B cell (primary cell): Measurements from ENCODE around the gene ZNF280D. TPM values are rescaled to one million over a fixed set of nuclear protein-coding genes. Genes with fewer than 3 reads are reported as not detected.

Experiments
- ATAC-seq: fragments of 200-7000 bp; cut with Tn5 transposase; one replicate; pipeline ENCODE4 v1.10.0; 2021; ENCODE audit warnings: low read depth, mild to moderate bottlenecking, moderate number of reproducible peaks, moderate library complexity
- CTCF ChIA-PET: fragments of 350-600 bp; sonication (Branson Sonifier 250); formaldehyde crosslinking; loops from one replicate; lab custom pipeline; 2021; ENCODE audit warnings: antibody characterized with exemption, inconsistent platforms; lab: Charles Lee
- POLR2A ChIA-PET: fragments of 350-600 bp; sonication (Branson Sonifier 250); formaldehyde crosslinking; loops from one replicate; lab custom pipeline; 2021; ENCODE audit warnings: antibody characterized with exemption; lab: Charles Lee
- DNase-seq: peaks from one replicate; pipeline ENCODE4 v3.0.0; 2013
- H2AFZ ChIP-seq: 2 replicates; pipeline ENCODE4 v1.6.1; 2012; ENCODE audit warnings: mild to moderate bottlenecking, low read depth, low read length; ENCODE audit not compliant: insufficient read depth, poor library complexity, severe bottlenecking
- H3K27ac ChIP-seq, 2 donors: 1 replicate in 1 of 2; 2 replicates in 1 of 2; pipeline ENCODE4 v1.5.1; 2012 to 2013; ENCODE audit warnings: low read length in 2 of 2, mild to moderate bottlenecking in 2 of 2, moderate library complexity in 1 of 2
- H3K27me3 ChIP-seq, 4 experiments: fragments of 200-600 bp in 1 of 4; sonication (generic) in 1 of 4; replicated peaks in 1 of 4; 1 replicate in 2 of 4; 2 replicates in 2 of 4; pipeline versions ENCODE4 v1.6.1 to v1.7.0; 2013 to 2016; ENCODE audit warnings: low read length in 3 of 4, mild to moderate bottlenecking in 2 of 4, mixed read lengths in 1 of 4, moderate library complexity in 1 of 4; ENCODE audit not compliant: insufficient read depth in 4 of 4, control insufficient read depth in 3 of 4; ENCODE audit errors: control extremely low read depth in 1 of 4
- H3K36me3 ChIP-seq, 2 experiments: replicated peaks in 1 of 2; 1 replicate in 1 of 2; 2 replicates in 1 of 2; pipeline versions ENCODE4 v1.6.1 to v1.7.1; 2013; ENCODE audit warnings: low read length in 1 of 2; ENCODE audit not compliant: insufficient read depth in 2 of 2, control insufficient read depth in 1 of 2; ENCODE audit errors: control extremely low read depth in 1 of 2, extremely low read depth in 1 of 2
- H3K4me1 ChIP-seq, 2 donors: fragments of 200-600 bp in 1 of 2; sonication (generic) in 1 of 2; 1 replicate in 1 of 2; 2 replicates in 1 of 2; pipeline versions ENCODE4 v1.5.1 to v1.6.1; 2013 to 2017; ENCODE audit warnings: low read length in 2 of 2; ENCODE audit not compliant: control insufficient read depth in 2 of 2, insufficient read depth in 2 of 2
- H3K4me2 ChIP-seq: replicated peaks from 2 replicates; pipeline ENCODE3; 2012; ENCODE audit warnings: mild to moderate bottlenecking, low read depth, low read length; ENCODE audit not compliant: poor library complexity, severe bottlenecking
- H3K4me3 ChIP-seq, 5 experiments: fragments of 200-600 bp in 1 of 5; sonication (generic) in 1 of 5; 1 replicate in 3 of 5; 2 replicates in 2 of 5; pipeline versions ENCODE4 v1.5.1 to v1.7.0; 2011 to 2016; ENCODE audit warnings: low read length in 4 of 5, mild to moderate bottlenecking in 4 of 5, low read depth in 2 of 5, control low read depth in 1 of 5, moderate library complexity in 1 of 5; ENCODE audit not compliant: insufficient read depth in 1 of 5; ENCODE audit errors: control extremely low read depth in 1 of 5, extremely low read depth in 1 of 5
- H3K79me2 ChIP-seq: fragments of 200-600 bp; sonication (generic); one replicate; pipeline ENCODE4 v1.6.0; 2016; ENCODE audit warnings: low read length; ENCODE audit not compliant: control insufficient read depth, insufficient read depth
- H3K9ac ChIP-seq: fragments of 200-600 bp; sonication (generic); 2 replicates; pipeline ENCODE4 v1.6.1; 2017; ENCODE audit warnings: mild to moderate bottlenecking, low read length, moderate library complexity
- H3K9me3 ChIP-seq, 3 donors: one replicate each; pipeline versions ENCODE4 v1.6.1 to v1.7.1; 2013; ENCODE audit warnings: low read length in 2 of 3; ENCODE audit not compliant: control insufficient read depth in 2 of 3, insufficient read depth in 1 of 3; ENCODE audit errors: control extremely low read depth in 1 of 3
- H4K20me1 ChIP-seq: 2 replicates; pipeline ENCODE4 v1.6.0; 2012; ENCODE audit warnings: mild to moderate bottlenecking, low read length; ENCODE audit not compliant: insufficient read depth, control insufficient read depth, poor library complexity, severe bottlenecking
- H3K27ac Mint-ChIP-seq: one replicate; pipeline ENCODE4 v1.8.0; 2021; ENCODE audit warnings: mixed read lengths
- H3K27me3 Mint-ChIP-seq: one replicate; pipeline ENCODE4 v1.8.0; 2021; ENCODE audit warnings: mixed read lengths
- H3K4me1 Mint-ChIP-seq: one replicate; pipeline ENCODE4 v1.8.0; 2021; ENCODE audit warnings: mixed read lengths
- H3K4me3 Mint-ChIP-seq: one replicate; pipeline ENCODE4 v1.8.0; 2021; ENCODE audit warnings: mixed read lengths
- H3K9me3 Mint-ChIP-seq: one replicate; pipeline ENCODE4 v1.8.0; 2022; ENCODE audit warnings: mixed read lengths; ENCODE audit not compliant: insufficient read depth
- EZH2 ChIP-seq: IDR thresholded peaks from 2 replicates; pipeline ENCODE4 v1.6.1; 2012; ENCODE audit warnings: borderline replicate concordance, low read depth, mild to moderate bottlenecking, moderate library complexity, low read length; ENCODE audit not compliant: insufficient read depth, poor library complexity, severe bottlenecking
- WGBS: methylation state at CpG from one replicate; pipeline ENCODE4 v1.1.5; 2013; ENCODE audit warnings: missing lambda C conversion rate; ENCODE audit not compliant: insufficient coverage; 5-methylcytosine and 5-hydroxymethylcytosine counted together
- intact Hi-C: fragments of 100-400 bp; cut with micrococcal nuclease; formaldehyde crosslinking; loops from one replicate; pipeline ENCODE4 v1.10.0; 2022
- polyA plus RNA-seq: library from polyadenylated mRNA; depleted of rRNA; stranded (reverse); fragments of >200 nt; gene quantifications from 2 replicates; pipeline ENCODE4 v1.2.3, GENCODE V29; 2012
- total RNA-seq, 2 donors: library from RNA; stranded (reverse); fragments of 120-200 nt in 1 of 2; gene quantifications; 1 replicate in 1 of 2; 2 replicates in 1 of 2; pipeline versions ENCODE4 v1.2.3 to v1.2.4, GENCODE V29; 2013 to 2022
- TF ChIP-seq, protein P1 (sequence below): fragments of 200-600 bp; IDR thresholded peaks from one replicate; pipeline ENCODE4 v1.8.0; 2022; ENCODE audit warnings: antibody characterized with exemption, mild to moderate bottlenecking

ZNF280D gene
- total and polyA plus RNA-seq, 2 donors (not counting 1 experiment from before 2014, with no cell fraction given) = 14.7 to 68.3 TPM

DNA sequence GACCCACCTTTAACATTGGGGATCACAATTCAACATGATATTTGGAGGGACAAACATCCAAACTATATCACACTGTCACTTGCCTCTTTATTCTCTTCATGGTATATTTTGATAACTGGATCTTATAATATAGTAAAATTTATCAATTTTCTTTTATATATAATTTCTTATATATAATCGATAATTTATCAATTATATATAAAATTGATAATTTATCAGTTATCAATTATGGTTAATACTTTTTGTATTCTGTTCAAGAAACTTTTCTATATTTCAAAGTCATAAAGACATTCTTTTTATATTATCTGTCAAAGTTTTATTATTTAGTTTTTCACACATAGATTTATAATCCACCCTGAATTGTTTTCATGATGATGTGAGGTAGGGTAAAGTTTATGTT, 132.9 kb downstream of the ZNF280D start:
- Histone ChIP-seq H3K79me2 (no peaks in the 10 kb centered on the region), H3K27ac (no peak overlapping the region), H4K20me1 (no peaks in the 10 kb centered on the region), H2AFZ (no peak overlapping the region), H3K4me1 (no peaks in the 10 kb centered on the region), H3K4me2 (no peak overlapping the region), H3K36me3 (no peaks in the 10 kb centered on the region), H3K4me3 (no peak overlapping the region), H3K9ac (no peak overlapping the region), H3K9me3 (peaks cover 4 to 21% (median 18%) of the 10 kb centered on the region in 3 donors), H3K27me3 (no peaks in the 10 kb centered on the region)
- no peak overlapping the region for H3K27ac Mint-ChIP-seq
- no peaks in the 10 kb centered on the region for H3K4me1 Mint-ChIP-seq
- CTCF ChIA-PET = no interaction called here
- no peak overlapping the region for H3K4me3 Mint-ChIP-seq
- peaks cover 10% of the 10 kb centered on the region for H3K9me3 Mint-ChIP-seq
- POLR2A ChIA-PET = interaction anchor here (0.5 kb wide), 1 partner anchor 95 kb away, joined by 6 read pairs; no protein-coding TSS in a partner anchor
- TF ChIP-seq, protein P1, sequence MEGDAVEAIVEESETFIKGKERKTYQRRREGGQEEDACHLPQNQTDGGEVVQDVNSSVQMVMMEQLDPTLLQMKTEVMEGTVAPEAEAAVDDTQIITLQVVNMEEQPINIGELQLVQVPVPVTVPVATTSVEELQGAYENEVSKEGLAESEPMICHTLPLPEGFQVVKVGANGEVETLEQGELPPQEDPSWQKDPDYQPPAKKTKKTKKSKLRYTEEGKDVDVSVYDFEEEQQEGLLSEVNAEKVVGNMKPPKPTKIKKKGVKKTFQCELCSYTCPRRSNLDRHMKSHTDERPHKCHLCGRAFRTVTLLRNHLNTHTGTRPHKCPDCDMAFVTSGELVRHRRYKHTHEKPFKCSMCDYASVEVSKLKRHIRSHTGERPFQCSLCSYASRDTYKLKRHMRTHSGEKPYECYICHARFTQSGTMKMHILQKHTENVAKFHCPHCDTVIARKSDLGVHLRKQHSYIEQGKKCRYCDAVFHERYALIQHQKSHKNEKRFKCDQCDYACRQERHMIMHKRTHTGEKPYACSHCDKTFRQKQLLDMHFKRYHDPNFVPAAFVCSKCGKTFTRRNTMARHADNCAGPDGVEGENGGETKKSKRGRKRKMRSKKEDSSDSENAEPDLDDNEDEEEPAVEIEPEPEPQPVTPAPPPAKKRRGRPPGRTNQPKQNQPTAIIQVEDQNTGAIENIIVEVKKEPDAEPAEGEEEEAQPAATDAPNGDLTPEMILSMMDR = no peak
- no peak for TF ChIP-seq EZH2
- no peak for ATAC-seq
- no CpG with 5 or more reads among the region's 1 CpG for WGBS
- no peaks in the 10 kb centered on the region for H3K27me3 Mint-ChIP-seq
- intact Hi-C loops = loop anchor here (10.0 kb wide), 1 partner anchor 704 kb away; no protein-coding TSS in a partner anchor
- DNase-seq = no peak

DNA sequence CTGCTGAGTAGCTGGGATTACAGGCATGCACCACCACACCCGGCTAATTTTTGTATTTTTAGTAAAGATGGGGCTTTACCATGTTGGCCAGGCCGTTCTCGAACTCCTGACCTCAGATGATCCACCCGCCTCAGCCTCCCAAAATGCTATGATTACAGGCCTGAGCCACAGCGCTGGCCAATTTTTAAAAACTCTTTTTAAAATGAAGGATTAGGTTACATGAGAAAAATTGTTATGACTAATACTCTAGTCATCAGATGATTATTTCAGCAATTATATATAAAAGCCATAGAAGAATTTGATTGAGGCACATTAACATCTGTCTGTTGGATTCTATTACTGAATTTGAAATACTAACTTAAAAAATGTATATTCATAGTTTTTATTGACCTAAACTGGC, 134.3 kb downstream of the ZNF280D start:
- intact Hi-C loops = no loop called here
- H4K20me1 ChIP-seq = no peaks in the 10 kb centered on the region
- no peaks in the 10 kb centered on the region for H3K27me3 ChIP-seq
- Mint-ChIP-seq H3K4me3 (no peak overlapping the region), H3K27ac (no peak overlapping the region), H3K27me3 (no peaks in the 10 kb centered on the region), H3K9me3 (peaks cover 10% of the 10 kb centered on the region), H3K4me1 (no peaks in the 10 kb centered on the region)
- no peak overlapping the region for H3K4me3 ChIP-seq
- H3K79me2 ChIP-seq = no peaks in the 10 kb centered on the region
- no peak overlapping the region for H3K27ac ChIP-seq
- no peak overlapping the region for H3K4me2 ChIP-seq
- POLR2A ChIA-PET = no interaction called here
- ATAC-seq = no peak
- no peak overlapping the region for H3K9ac ChIP-seq
- no peak overlapping the region for H2AFZ ChIP-seq
- no peak for TF ChIP-seq EZH2
- TF ChIP-seq, protein P1 = no peak
- H3K9me3 ChIP-seq = peaks cover 4 to 21% (median 17%) of the 10 kb centered on the region in 3 donors
- WGBS = no CpG with 5 or more reads among the region's 5 CpGs
- no peaks in the 10 kb centered on the region for H3K4me1 ChIP-seq
- CTCF ChIA-PET = no interaction called here
- no peaks in the 10 kb centered on the region for H3K36me3 ChIP-seq
- no peak for DNase-seq
